GM21447 (cell line): ENCODE measurements around the gene LRFN4.
A peak's percentile ranks its signal among the peaks of the same experiment; 100 is the strongest.
"Not testable (repeated sequence)": the region's sequence is repeated elsewhere in the genome, so short reads cannot be mapped to it uniquely, and the experiment has no call there.

Source experiments
- ATAC-seq: cut with Tn5 transposase; IDR thresholded peaks from one replicate; pipeline ENCODE4 v1.9.1; 2021; ENCODE audit not compliant: unreplicated experiment

LRFN4 gene

GRCh38 chr11:66856496-66857233 is at the start of gene LRFN4:
Gene LRFN4, plus strand, starts transcription at chr11:66857064. Its CDS starts 681 bp downstream, at chr11:66857745.
- peak; percentile 37 for ATAC-seq

DNA sequence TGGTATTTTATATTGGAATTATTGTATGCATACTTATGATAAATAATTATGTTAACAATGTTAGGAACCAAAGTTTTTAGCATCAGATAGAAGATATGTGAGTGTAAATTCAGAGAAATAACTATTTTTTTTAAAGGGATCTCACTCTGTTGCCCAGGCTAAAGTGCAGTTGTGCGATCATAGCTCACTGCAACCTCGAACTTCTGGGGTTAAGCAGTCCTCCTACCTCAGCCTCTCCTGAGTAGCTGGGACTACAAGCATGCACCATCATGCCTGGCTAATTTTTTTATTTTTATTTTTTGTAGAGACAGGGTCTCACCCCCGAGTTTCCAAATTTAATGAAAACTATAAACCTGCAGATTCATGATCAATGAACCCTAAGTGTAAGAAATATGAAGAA is 47.3 kb upstream of the LRFN4 start:
- no peak for ATAC-seq

DNA sequence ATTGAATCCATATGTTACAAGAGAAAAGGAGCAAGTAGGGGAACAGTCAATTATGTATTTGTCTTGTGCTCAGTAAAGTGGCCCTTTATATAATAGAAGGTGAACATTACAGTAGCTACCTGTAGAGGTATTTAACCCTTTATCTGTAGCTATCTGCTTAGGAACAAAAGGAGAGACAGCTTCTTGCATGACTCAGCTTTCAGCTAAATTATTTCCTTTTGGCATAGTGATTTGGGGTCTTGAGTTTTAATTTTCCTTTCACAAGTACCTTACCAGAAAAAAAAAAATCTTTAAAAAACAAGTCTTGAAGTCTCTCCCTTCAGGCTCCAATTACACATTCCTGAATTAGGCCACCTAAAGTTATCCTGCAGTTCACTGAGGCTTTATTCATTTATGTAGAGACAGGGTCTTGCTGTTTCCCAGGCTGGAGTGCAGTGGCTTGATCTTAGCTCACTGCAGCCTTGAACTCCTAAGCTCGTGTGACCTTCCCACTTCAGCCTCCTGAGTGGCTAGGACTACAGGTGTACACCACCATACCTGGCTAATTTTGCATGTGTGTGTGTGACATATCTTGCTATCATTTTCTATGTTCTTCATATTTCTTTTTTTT is 46.2 kb upstream of the LRFN4 start:
- no peak for ATAC-seq

GRCh38 chr11:66814678-66815077 is 42.2 kb upstream of the LRFN4 start:
- no peak for ATAC-seq

GRCh38 chr11:66815646-66816045 is 41.2 kb upstream of the LRFN4 start:
- ATAC-seq, result no peak

DNA sequence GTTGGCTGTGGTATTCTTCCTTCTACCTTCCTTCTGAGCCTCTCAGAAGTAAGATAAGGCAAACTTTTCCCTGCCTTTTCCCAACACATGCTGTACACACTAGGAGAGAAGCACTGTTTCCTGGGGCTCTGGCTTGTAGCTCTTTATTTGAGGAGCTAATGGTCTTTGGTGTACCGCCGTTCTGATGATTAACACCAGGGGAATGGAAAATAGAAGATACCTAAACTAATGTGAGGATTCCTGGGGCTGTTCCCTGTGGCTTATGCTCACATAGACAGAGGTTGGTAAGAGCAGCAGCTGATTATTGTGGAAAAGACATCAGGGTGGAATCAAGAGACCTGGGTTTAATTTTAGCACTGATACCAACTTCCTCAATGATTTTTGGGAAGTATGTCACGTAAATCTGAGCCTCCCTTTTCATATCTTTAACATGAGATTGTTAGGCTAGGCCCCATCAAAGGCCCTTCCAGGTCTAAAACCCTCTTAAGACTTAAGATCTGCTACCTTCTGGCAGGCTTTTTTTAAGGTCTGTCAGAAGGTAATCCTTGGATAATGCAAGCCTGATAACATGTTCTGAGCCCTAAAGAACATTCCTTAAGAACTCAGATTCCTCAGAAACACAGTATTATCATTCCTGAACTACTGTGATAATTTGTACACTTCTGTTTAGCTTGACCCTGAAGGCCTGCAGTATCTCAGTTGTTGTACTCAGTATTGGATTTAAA is 38.5 kb upstream of the LRFN4 start:
- no peak for ATAC-seq

DNA sequence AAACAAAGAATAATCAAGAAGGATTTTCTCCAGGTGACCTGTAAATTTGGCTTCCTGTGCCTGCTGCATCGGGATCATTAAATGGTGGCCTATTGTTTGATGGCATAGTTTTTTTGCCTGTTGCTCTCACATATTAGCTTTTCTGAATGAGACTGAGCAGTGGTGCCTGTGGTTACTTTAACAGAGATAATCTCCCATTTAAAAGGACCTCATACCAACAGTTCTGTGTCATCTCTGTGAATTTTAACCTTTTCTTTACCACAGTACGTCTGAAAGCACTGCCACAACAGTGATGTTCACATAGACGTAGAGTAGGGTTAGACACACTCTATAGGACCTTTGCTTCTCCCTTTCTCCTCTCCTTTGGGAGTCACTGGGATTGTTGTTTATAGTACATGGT is 36.5 kb upstream of the LRFN4 start:
- ATAC-seq, result no peak

DNA sequence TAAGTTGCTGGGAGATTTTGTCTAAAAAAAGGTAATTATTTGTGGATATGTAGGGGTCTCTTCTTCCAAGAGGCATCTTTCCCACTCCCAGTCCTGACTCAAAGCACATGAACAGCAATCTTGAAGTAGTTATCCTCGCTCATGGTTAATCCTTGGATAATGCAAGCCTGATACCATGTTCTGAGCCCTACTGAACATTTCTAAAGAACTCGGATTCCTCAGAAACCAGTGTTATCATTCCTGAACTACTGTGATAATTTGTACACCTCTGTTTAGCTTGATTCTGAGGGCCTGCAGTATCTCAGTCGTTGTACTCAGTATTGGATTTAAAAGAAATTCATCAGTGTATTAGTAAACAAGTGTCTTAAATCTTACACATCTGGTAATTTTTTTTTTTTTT is 36.0 kb upstream of the LRFN4 start:
- ATAC-seq, result no peak

DNA sequence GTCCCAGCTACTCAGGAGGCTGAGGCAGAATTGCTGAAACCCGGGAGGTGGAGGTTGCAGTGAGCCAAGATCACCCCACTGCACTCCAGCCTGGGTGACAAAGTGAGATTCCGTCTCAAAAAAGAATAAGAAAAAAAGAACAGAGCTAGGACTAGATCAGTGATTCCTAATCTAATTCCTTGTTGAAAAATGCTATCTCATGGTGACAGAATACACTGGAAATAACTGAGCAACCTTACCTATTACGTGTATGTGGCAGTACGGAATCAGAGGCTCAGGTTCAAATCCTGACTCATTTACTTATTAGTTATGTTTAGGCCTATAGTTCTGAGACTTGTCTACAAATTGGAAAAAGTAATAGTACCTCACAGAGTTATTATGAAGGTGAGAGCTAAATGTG is 33.2 kb upstream of the LRFN4 start:
- ATAC-seq, result no peak

DNA sequence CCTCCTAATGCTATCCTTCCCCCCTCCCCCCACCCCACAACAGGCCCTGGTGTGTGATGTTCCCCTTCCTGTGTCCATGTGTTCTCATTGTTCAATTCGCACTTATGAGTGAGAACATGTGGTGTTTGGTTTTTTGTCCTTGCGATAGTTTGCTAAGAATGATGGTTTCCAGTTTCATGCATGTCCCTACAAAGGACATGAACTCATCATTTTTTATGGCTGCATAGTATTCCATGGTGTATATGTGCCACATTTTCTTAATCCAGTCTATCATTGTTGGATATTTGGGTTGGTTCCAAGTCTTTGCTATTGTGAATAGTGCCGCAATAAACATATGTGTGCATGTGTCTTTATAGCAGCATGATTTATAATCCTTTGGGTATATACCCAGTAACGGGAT is 32.3 kb upstream of the LRFN4 start:
- ATAC-seq, result not testable (repeated sequence)

DNA sequence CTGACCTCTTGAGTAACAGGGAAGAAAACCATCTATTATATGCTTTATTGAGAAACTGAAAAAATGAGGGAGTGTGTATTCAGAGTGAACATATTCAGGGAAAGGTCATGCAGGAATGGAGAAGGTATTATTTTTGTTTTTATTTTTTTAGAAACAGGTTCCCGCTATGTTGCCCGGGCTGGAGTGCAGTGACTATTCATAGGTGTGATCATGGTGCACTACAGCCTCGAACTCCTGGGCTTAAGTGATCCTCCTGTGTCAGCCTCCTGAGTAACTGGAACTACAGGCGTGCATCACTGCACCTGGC is 22.4 kb upstream of the LRFN4 start:
- ATAC-seq, result no peak

GRCh38 chr11:66834943-66835342 is 21.9 kb upstream of the LRFN4 start:
- no peak for ATAC-seq

DNA sequence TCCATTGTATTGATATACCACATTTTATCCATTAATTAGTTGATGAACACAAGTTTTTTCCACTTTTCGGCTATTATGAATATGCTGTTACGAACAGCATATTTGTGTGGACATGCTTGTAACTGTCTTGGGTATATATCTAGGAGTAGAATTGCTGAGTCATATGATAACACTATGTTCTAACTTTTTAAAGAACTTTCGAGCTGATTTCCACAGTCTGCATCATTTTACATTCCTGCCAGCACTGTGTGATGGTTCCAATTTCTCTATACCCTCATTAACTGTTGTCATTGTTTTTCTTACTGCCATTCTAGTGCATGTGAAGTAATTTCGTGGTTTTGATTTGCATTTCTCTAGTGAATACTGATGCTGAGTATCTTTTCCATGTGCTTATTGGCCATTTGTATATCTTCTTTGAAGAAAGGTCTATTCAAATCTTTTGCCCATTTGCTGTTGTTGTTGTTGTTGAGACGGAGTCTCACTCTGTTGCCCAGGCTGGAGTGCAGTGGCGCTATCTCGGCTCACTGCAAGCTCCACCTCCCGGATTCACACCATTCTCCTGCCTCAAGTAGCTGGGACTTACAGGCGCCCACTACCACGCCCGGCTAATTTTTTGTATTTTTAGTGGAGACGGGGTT is 21.0 kb upstream of the LRFN4 start:
- ATAC-seq, result no peak

- no peak for ATAC-seq
These were observed 16.4 kb upstream of the LRFN4 start for GRCh38 chr11:66840317-66841091.

GRCh38 chr11:66841861-66842260 is 15.0 kb upstream of the LRFN4 start:
- ATAC-seq, result no peak

- no peak for ATAC-seq
These were observed 14.4 kb upstream of the LRFN4 start for GRCh38 chr11:66842501-66842895.

DNA sequence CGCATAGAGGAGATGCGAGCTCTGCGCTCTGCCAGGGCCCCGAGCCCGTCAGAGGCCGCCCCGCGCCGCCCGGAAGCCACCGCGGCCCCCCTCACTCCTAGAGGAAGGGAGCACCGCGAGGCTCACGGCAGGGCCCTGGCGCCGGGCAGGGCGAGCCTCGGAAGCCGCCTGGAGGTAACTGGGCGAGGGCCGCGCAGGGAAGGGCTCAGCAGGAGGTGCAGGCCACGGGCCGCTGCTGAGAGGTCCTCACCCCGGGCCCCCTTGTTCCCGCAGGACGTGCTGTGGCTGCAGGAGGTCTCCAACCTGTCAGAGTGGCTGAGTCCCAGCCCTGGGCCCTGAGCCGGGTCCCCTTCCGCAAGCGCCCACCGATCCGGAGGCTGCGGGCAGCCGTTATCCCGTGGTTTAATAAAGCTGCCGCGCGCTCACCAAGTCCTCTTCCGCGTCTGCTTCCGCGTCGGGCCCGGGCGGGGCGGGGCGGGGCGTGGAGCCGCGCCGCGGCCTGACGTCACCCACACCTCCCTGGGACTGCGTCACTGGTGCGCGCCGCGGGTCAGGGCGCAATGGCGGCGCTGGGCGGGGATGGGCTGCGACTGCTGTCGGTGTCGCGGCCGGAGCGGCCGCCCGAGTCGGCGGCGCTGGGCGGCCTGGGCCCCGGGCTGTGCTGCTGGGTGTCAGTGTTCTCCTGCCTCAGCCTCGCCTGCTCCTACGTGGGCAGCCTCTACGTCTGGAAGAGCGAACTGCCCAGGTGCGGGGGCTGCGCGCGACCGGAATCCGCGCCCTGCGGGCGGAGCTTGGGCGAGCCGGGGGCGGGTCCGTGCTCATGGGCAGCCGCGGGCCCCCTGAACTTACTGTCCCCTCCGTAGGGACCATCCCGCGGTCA is 13.7 kb upstream of the LRFN4 start, which contains the start of gene RCE1:
RCE1 (plus strand) TSS at position 546 of the 880 bp plus-strand sequence; CDS start at position 561, 15 bp downstream.
- peak; percentile 68 for ATAC-seq

DNA sequence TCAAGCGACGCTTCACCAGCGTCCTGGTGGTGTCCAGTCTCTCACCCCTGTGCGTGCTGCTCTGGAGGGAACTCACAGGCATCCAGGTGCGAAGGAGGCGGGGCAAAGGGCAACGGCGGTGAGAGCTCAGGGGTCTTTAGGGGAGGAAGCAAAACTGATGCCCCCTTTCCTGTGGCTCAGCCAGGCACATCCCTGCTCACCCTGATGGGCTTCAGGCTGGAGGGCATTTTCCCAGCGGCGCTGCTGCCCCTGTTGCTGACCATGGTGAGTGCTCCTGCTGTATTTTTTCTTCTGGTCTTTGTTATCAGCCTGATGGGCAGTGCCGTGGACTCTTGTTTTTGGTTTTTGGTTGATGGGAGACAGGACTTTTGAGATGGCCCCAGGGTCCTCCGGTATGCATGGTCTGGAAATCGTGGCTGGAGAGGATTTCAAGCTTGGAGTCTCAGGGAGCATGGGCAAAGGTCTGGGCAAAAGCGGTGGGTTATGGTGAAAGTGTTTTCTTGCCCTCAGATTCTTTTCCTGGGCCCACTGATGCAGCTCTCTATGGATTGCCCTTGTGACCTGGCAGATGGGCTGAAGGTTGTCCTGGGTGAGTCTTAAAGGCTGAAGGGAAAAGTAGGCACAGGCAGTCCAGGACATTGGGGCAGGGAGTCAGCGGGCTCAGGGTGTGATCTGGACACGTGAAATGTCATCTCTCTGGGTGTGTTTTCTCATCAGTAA is 12.9 kb upstream of the LRFN4 start:
- peak; percentile 7 for ATAC-seq

GRCh38 chr11:66844496-66845142 is 12.2 kb upstream of the LRFN4 start:
- ATAC-seq, result no peak
